NCI-H524 (cell line): Measurements from ENCODE around the gene SRSF11.
"Not testable (repeated sequence)": the region's sequence is repeated elsewhere in the genome, so short reads cannot be mapped to it uniquely, and the experiment has no call there.

Experiments used
- DNase-seq, 2 experiments: peaks; one replicate each; lab custom pipeline; 2025; lab: John Stamatoyannopoulos, UW

The SRSF11 gene, protein sequence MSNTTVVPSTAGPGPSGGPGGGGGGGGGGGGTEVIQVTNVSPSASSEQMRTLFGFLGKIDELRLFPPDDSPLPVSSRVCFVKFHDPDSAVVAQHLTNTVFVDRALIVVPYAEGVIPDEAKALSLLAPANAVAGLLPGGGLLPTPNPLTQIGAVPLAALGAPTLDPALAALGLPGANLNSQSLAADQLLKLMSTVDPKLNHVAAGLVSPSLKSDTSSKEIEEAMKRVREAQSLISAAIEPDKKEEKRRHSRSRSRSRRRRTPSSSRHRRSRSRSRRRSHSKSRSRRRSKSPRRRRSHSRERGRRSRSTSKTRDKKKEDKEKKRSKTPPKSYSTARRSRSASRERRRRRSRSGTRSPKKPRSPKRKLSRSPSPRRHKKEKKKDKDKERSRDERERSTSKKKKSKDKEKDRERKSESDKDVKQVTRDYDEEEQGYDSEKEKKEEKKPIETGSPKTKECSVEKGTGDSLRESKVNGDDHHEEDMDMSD

DNA sequence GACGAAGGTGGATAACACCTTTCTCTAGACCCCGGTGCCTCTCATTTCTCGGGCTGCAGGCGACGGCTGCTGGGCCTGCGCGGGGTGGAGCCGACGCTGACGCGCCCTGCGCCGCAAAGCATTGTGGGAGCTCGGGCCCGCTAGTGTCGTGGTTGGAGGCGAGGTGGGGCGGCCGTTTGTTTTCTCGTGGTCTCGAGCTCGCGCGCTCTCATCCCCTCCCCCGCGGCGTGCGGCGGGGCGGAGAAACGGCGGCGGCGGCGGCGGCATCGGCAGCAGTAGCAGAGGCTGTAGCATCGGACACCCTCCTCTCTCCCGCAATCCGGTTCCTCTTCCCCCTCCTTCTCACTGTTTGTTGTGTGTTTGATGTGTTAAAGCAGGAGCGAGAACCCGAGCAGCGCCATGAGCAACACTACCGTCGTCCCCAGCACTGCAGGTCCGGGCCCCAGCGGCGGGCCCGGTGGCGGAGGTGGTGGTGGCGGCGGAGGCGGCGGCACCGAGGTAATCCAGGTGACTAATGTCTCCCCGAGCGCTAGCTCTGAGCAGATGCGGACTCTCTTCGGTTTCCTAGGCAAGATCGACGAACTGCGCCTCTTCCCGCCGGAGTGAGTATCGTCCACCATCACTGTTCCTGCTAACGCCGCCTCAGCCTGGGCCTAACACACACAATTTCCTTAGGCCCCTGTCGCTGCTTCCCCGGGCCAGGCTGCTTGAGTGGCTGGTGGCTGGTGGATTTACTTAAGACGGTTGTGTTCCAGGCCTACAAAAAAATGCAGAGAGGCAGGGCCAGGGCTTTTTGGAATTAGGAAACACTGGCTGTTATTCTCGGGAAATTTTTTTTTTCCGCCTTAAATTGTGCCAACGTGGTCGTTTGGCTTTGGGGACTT is at the start of gene SRSF11:
Gene SRSF11, plus strand, starts transcription at position 143 of the 884 bp plus-strand sequence. Its CDS starts 257 bp downstream, at position 400.
- DNase-seq, result peak; percentile 89

DNA sequence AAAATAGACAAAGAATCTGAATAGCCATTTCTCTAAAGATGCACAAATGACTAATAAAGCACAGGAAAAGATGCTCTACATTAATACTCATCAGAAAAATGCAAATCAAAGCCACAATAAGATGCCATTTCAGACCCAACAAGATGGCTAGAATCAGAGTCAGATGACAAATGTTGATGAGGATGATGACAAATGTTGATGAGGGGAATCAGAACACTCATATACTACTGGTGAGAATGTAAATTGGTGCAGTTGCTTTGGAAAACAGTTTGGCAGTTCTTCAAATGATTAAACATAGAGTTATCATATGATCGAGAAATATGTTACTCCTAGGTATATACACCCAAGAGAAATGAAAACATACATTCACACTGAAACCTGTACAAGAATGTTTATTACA is 49.7 kb upstream of the SRSF11 start:
- no peak for DNase-seq

DNA sequence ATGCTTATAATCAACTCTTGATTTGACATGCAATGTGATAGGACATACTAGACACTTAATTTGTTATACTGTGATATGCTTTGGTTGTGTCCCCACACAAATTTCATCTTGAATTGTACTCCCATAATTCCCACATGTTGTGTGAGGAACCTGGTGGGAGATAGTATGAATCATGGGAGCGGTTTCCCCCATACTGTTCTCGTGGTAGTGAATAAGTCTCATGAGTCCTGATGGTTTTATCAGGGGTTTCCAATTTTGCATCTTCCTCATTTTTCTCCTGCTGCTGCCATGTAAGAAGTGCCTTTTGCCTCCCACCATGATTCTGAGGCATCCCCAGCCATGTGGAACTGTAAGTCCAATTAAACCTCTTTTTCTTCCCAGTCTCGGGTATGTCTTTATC is 36.0 kb upstream of the SRSF11 start:
- DNase-seq, result not testable (repeated sequence)

DNA sequence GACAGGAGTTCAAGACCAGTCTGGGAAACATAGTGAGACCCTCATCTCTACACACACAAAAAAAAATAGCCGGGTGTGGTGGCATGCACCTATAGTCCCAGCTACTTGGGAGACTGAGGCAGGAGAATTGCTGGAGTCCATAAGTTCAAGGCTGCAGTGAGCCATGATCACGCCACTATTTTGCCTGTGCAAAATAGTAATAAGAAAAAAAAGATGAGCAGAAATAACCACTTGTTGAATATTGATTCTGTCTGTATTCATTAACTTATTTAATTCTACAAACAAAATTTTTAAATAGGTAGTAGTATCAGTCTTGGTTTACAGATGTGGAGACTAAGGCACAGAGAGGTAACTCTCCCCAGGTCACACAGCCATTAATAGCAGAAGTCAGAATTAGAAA is 32.7 kb upstream of the SRSF11 start:
- no peak for DNase-seq

DNA sequence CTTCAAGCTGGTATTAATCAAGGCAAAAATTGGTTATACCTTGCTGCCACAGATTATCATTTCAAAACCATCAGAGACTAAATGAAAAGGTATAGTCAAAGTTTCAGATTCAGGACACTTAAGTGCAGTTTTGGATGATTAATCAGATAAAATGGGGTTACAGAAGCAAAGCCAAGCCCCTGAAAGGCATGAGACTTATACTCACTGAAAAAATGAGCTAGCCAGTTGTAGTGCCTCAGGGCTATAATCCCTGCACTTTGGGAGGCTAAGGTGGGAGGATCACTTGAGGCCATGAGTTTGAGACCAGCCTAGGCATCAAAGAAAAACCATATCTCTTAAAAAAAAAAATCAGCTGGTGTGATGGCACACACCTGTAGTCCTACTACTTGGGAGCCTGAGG is 31.0 kb upstream of the SRSF11 start:
- DNase-seq, result no peak

DNA sequence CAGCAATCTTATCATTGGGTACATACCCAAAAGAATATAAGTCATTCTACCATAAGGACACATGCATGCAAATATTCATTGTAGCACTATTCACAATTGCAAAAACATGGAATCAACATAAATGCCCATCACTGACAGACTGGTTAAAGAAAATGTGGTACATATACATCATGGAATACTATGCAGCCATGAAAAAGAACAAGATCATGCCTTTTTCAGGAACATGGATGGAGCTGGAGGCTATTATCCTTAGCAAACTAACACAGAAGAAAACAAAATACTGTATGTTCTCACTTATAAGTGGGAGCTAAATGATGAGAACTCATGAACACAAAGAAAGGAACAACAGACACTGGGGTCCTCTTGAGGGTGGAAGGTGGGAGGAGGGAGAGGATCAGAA is 28.7 kb upstream of the SRSF11 start:
- not testable (repeated sequence) for DNase-seq

DNA sequence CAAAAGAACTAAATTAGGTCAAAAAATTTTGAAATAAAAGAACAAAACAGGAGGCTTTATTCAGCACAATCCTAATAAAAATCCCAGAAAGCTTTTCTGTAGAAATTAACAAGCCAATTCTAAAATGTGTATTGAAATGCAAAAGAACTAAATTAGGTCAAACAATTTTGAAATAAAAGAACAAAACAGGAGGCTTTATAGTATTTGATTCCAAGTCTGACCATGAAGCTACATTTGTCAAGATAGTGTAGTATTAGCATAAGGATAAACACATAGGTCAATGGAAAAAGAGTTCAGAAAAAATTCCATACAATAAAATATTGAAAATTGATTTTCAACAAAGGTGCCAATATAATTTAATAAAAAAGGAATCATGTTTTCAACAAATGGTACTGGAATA is 26.6 kb upstream of the SRSF11 start:
- DNase-seq, result no peak

DNA sequence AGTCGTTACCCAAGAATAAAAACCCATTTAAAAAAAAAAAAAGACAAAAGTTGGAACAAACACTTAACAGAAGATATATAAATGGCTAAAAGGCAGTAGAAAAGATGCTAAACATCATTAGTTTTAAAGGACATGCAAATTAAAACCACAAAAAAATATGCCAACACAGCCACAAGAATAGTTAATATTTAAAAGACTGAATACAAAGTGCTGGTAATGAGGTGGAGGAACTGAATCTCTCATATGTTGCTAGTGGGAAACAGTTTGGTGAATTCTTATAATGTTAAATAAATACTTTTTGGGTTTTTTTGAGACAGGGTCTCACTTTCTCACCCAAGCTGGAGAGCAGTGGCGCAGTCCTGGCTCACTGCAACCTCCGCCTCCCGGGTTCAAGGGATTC is 25.8 kb upstream of the SRSF11 start:
- no peak for DNase-seq

DNA sequence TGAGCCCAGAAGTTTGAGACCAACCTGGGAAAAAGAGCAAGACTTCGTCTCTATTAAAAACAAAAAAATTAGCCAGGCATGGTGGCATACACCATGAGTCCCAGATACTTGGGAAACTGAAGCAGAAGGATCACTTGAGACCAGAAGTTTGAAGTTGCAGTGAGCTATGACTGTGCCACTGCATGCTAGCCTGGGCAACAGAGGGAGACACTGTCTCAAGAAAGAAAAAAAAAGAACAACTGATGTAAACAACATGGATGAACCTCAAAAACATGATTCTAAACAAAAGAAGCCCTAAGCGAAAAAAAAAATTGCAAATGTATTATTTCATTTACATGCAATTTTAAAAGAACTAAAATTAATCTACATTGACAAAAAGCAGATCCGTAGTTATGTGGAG is 24.8 kb upstream of the SRSF11 start:
- no peak for DNase-seq

DNA sequence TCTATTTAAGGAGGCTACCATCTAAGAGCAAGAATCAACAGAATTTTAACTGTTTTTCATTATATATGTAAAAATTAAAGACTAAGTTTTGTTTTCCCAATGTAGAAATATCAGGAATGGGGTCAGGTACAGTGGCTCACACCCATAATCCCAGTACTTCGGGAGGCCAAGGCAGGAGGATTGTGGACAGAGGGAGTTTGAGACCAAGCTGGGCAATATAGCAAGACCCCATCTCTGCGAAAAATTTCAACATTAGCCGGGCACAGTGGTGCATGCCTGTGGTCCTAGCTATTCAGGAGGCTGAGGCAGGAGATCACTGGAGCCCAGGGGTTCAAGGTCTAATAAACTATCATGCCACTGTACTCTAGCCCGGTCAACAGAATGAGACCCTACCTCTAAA is 21.1 kb upstream of the SRSF11 start:
- DNase-seq, result no peak

DNA sequence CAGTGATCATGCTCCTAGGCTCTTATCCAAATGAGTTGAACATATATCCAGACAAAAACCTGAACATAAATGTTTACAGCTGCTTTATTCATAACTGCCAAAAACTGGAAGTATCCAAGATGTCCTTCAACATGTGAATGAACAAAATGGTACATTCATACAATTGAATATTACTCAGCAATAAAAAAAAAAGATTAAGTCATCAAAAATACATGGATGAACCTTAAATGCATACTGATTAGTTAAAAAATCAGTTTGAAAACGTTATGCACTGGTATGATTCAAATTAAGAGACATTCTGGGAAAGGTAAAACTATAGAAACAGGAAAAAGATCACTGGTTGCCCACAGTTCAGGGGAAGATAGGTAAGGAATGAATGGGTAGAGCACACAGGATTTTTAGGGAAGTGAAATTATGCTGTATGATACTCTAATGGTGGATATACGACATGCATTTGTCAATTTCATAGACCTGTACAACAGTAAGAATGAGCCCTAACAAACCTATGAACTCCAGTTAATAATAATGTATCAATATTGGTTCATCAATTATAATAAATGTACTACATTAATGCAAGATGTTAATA is 18.9 kb upstream of the SRSF11 start:
- no peak for DNase-seq

DNA sequence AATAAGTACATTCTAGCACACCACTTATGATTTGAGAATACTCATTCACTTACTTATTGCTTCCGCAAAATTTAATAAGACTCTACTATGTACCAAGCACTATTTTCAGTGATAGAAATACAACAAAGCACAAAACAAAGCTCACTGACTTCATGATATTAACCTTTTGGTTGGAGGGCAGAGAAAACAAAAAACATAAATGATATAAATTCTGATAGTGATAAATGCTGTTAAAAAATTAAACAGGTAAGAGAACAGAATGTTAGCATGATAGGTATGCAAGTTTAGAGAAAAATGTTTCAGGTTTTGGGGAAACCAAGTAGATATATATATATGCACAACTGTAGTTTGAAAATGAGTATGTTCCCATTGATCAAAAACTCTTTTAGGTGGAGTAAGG is 17.0 kb upstream of the SRSF11 start:
- DNase-seq, result no peak

DNA sequence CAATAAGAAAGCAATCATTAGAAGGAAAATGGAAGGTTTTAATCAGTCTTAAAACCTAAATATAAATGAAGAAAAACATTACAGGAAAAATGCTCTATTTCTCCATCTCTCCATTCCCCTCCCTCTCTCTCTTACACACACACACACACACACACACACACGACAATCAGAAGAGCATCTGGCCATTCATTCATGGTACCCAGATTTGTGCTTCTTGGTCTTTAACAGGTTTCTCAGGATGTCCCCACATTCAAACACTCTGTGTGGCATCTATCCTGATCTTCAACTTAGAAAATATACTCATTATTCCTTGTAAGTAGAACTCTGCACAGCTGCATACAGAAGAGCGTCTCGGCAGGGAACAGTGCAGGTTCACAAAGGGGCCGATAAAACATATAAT is 16.6 kb upstream of the SRSF11 start:
- DNase-seq, result peak in 1 of 2 experiments; percentile 6

DNA sequence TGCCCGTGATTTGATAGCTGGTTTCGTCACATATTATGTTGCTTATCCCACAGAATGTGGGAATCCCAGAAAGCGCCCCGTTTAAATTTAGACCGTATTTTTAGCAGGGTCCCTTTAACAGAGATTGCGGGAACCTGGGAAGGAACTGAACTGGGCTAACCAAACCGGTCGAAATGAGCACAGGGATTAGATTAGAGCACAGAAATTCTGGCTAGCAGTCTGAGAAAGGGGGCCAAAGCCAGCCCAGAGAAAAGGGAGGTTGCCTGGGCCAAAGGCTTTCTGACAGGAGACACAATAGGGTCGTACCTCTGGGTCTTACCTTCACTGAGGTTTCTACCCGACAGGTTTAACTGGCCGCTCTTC is 16.1 kb upstream of the SRSF11 start:
- no peak for DNase-seq

DNA sequence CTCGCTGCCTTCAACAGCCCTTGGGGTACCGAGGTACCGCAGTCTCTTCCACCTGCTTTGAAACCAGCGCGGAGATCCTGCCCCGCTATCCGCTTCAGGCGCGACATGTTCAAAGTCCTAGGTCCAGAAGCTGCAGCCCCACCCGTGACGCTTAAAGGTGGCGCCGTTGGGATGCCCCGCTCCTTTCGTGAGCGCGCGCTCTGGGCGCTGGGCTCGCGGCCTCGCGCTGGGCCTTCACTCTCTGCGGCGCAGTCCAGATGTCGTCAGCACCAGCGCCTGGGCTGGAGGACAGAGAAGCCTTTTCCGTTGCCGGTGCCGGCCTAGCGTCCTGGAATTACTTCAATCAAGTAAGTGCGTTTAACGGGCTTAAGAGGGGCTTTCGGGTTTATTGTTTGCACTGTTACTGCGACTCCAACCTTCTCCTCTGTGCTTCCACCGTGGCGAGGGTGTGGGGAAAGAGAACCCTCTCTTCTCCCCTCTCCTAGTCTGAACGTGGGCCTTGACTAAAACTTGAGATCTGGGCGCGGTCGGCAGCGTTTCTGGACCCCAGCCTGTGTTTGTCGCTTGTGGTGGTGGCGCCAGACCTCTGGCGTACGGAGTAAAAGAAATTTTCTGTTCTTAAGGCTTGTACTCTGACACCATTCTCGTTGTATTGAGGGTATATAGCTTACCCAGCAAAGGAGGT is 15.6 kb upstream of the SRSF11 start, which contains the start of gene LRRC40:
Gene LRRC40, minus strand, starts transcription at position 146 of the 685 bp plus-strand sequence. Its CDS starts 39 bp downstream, at position 107.
- peak; percentile 80 to 91 for DNase-seq

DNA sequence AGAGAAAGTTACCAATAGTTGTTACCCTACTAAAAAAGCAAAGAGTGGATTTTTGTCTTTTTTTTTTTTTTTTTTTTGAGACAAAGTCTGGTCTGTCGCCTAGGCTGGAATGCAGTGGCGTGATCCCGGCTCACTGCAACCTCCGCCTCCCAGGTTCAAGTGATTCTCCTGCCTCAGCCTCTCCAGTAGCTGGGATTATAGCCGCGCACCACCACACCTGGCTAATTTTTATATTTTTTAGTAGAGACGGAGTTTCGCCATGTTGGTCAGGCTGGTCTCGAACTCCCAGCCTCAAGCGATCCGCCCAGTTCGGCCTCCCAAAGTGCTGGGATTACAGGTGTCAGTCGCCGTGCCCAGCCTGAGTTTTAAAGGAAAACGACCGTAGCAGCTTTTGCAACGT is 14.3 kb upstream of the SRSF11 start:
- DNase-seq, result not testable (repeated sequence)

DNA sequence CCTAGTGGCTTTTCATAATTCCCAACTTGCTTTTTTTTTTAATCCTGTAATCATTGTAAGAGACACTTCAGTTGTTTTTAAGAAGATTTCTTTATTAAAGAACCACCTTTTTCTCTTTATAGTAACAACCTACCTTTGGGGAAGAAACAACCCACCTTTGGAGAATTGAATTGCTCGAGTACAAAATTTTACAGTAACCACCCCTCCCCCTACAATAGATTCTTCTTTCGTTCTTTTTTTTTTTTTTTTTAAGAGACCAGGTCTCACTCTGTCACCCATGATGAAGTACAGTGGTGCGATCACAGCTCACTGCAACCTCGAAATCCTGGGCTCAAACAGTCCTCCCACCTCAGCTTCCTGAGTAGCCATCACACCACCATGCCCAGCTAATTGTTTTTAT is 13.7 kb upstream of the SRSF11 start:
- no peak for DNase-seq

DNA sequence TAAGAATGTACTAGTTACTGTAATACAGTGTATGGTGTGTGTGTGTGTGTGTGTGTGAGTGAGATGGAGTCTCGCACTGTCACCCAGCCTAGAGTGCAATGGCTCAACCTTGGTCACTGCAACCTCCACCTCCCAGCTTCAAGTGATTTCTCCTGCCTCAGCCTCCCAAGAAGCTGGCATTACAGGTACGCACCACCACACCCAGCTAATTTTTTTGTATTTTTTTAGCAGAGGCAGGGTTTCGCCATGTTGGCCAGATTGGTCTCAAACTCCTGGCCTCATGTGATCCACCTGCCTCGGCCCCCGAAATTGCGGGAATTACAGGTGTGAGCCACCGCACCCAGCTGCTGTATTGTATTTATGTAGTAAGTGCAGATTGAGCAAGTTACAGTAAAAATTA is 12.9 kb upstream of the SRSF11 start:
- no peak for DNase-seq

DNA sequence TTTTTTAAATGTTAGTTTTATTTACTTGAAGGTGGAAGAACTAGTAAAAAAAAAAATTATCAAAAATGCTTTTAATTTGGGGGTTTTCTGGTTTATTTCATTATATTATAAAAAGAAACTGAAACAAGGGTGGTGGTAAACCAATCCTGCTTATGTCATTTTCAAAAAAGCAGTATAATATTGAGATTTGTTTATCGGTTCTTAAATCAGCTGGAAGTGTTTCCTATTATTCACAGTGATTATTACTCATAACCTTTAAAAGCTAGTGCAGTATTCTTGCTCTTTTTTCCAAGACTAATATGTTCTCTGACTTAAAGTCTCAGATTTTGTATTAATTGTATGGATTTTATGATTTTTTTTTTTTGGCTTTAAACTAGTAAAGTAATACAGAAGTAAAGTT is 10.4 kb upstream of the SRSF11 start:
- DNase-seq, result no peak

DNA sequence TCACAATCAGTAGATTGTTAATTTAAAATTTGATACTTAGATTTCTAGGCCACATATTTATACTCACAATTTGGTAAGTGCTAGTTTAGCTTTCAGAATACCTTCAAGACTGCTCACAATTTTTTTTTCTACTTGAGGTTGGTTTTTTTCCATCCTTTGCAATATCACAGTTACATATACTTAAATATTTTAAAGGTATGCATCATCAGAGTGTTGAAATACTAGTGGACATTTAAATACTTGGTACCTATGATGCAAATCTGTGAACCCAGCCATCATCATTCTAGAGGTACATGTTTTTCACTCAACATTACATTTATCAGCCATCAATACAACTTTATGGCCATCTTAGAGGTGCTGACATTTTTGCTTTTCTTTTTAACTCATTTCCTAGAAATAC is 9.6 kb upstream of the SRSF11 start:
- no peak for DNase-seq

DNA sequence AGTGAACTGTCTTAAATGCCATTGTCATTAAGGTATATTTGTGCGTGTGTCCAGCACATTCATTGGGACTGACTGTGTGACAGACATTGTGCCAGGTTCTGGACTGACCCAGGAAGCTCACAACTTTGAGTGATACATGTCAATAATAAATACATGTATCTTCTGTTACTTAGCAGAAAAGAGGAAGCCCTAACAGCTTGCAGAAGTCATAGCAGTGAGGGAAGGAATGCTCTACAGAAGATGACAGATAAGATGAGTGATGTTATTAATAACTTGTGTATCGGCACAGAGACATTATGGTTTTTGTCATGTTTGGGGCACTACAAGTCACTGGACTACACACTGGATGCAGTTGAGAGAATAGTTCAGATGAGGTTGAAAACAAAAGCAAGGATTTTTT is 1.2 kb upstream of the SRSF11 start:
- no peak for DNase-seq
